ENCODE measurements around the gene SLC39A1.

GRCh38 chr1:153959454-153959853, 3.9 kb downstream of the SLC39A1 start:
- TF ChIP-seq POLR2A (IDR thresholded peaks at IDR 0.05) = no peak
- no peak for TF ChIP-seq CTCF (IDR thresholded peaks at IDR 0.05)
- TF ChIP-seq EP300 (IDR thresholded peaks at IDR 0.05; ENCODE audit: low read depth) = no peak

Data from transverse colon (tissue), 3 donors.